HepG2 (cell line): ENCODE results near the gene ZNF540. TPM values are rescaled to one million over a fixed set of nuclear protein-coding genes. Genes with fewer than 3 reads are reported as not detected.

Experiments used
- ATF2 ChIP-seq: sonication (generic); formaldehyde crosslinking; IDR thresholded peaks from 2 replicates; pipeline ENCODE4 v1.4.0; 2020; ENCODE audit warnings: missing genetic modification reagents
- ELF3 ChIP-seq: IDR thresholded peaks from 2 replicates; pipeline ENCODE4 v1.6.1; 2016; ENCODE audit warnings: missing genetic modification reagents, missing compliant biosample characterization
- ESRRA ChIP-seq: sonication (generic); formaldehyde crosslinking; IDR thresholded peaks from 2 replicates; pipeline ENCODE4 v1.5.1; 2020; ENCODE audit warnings: mild to moderate bottlenecking, low read depth, missing genetic modification reagents
- FOSL2 ChIP-seq: sonication (generic); formaldehyde crosslinking; IDR thresholded peaks from 2 replicates; pipeline ENCODE4 v1.4.0; 2020; ENCODE audit warnings: missing genetic modification reagents
- KDM5B ChIP-seq: sonication (generic); formaldehyde crosslinking; IDR thresholded peaks from 2 replicates; pipeline ENCODE4 v1.4.0; 2020; ENCODE audit warnings: missing genetic modification reagents, mild to moderate bottlenecking, borderline replicate concordance
- PRDM4 ChIP-seq: sonication (generic); formaldehyde crosslinking; IDR thresholded peaks from 2 replicates; pipeline ENCODE4 v1.9.0; 2021; ENCODE audit warnings: missing genetic modification reagents, borderline replicate concordance
- TAF1 ChIP-seq: sonication (generic); formaldehyde crosslinking; IDR thresholded peaks from 2 replicates; pipeline ENCODE4 v1.4.0; 2020; ENCODE audit warnings: missing genetic modification reagents
- TBP ChIP-seq: sonication (generic); formaldehyde crosslinking; IDR thresholded peaks from 2 replicates; pipeline ENCODE4 v1.5.0; 2020; ENCODE audit warnings: missing genetic modification reagents
- ZNF331 ChIP-seq: sonication (generic); formaldehyde crosslinking; IDR thresholded peaks from 2 replicates; pipeline ENCODE4 v1.4.0; 2020; ENCODE audit warnings: missing genetic modification reagents
- ZNF543 ChIP-seq: sonication (generic); formaldehyde crosslinking; IDR thresholded peaks from 2 replicates; pipeline ENCODE4 v1.4.0; 2020; ENCODE audit warnings: mild to moderate bottlenecking, missing genetic modification reagents
- ZNF687 ChIP-seq: sonication (generic); formaldehyde crosslinking; IDR thresholded peaks from 2 replicates; pipeline ENCODE4 v1.5.1; 2020; ENCODE audit warnings: mild to moderate bottlenecking, missing genetic modification reagents, moderate library complexity
- ZNF788 ChIP-seq: sonication (generic); formaldehyde crosslinking; IDR thresholded peaks from 2 replicates; pipeline ENCODE4 v1.5.0; 2020; ENCODE audit warnings: mild to moderate bottlenecking, missing genetic modification reagents, borderline replicate concordance
- ZSCAN9 ChIP-seq: IDR thresholded peaks from 2 replicates; pipeline ENCODE4 v1.6.1; 2016; ENCODE audit warnings: borderline replicate concordance
- polyA plus RNA-seq, 8 experiments: library from polyadenylated mRNA; depleted of rRNA in 3 of 8; stranded (reverse) in 7 of 8; unstranded in 1 of 8; fragments of >200 nt; fragmentation: Illumina TruSeq in 4 of 8; extraction: Trizol in 4 of 8; gene quantifications; 2 replicates each; pipeline versions ENCODE4 v1.2.1 to v1.2.3, GENCODE V29; 2011 to 2016; ENCODE audit warnings: low read depth in 4 of 8, missing spikeins in 1 of 8, mixed read lengths in 1 of 8; ENCODE audit not compliant: insufficient read depth in 1 of 8
- total RNA-seq, 5 experiments: library from RNA; depleted of rRNA; stranded (reverse); fragments of >200 nt; fragmentation: Illumina TruSeq; extraction: Trizol; gene quantifications; 2 replicates each; pipeline ENCODE4 v1.2.3, GENCODE V29; 2016; ENCODE audit warnings: low read depth in 1 of 5
- TF ChIP-seq, protein P1 (sequence below): sonication (generic); formaldehyde crosslinking; IDR thresholded peaks from 2 replicates; pipeline ENCODE4 v1.5.1; 2020; ENCODE audit warnings: mild to moderate bottlenecking, missing genetic modification reagents, moderate library complexity
- TF ChIP-seq, protein P2 (sequence below): sonication (generic); formaldehyde crosslinking; conservative IDR thresholded peaks from 2 replicates; pipeline ENCODE4 v1.4.0; 2020; ENCODE audit warnings: mild to moderate bottlenecking, missing genetic modification reagents, moderate library complexity

The ZNF540 gene
- total and polyA plus RNA-seq, 2 of the 13 experiments (the other 11 are each of a cell fraction or from before 2014, with no cell fraction given) = 0.21 to 0.40 TPM

DNA sequence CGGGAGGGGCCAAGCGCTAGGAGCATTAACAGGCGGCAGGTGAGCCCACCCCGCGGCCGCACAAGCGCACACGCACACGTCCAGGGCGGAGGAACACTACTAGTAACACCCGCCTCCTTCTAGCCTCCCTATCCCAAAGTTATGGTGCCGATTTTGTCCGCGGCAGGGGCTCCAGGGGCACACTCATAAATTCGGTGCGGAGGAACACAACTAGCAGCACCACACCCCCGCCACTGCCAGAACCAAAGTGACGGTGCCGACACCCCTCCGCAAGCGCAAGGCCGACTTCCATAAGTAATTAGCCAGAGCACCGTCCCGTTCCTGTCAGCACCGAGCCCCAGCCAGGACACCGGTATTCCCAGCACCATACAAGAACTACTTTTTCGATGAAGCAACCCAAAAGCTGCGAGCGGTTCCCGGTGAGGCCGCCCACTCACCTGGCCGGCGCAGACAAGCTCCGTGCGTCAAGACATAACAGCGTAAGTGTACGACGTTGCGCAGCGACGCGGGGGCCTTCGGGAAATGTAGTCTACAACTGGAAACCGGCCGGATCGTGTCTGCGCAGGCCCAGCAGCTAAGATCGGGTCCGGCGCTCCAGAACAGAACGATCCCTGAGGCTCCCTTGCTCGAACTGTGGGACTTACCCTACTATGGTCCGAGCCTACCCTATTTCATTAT, at the start of gene ZNF540, which contains the start of gene ZNF571 (continued):
- TF ChIP-seq, protein P1, sequence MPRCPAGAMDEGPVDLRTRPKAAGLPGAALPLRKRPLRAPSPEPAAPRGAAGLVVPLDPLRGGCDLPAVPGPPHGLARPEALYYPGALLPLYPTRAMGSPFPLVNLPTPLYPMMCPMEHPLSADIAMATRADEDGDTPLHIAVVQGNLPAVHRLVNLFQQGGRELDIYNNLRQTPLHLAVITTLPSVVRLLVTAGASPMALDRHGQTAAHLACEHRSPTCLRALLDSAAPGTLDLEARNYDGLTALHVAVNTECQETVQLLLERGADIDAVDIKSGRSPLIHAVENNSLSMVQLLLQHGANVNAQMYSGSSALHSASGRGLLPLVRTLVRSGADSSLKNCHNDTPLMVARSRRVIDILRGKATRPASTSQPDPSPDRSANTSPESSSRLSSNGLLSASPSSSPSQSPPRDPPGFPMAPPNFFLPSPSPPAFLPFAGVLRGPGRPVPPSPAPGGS (CRISPR knock-in tag) = 0 out of 2 replicates have a peak, but pooled peaks have one; percentile 12
- TF ChIP-seq ELF3 (CRISPR knock-in tag) (0 out of 2 replicates have a peak, but pooled peaks have one; percentile 23), ESRRA (CRISPR knock-in tag) (no peak; the same call in 1 of the 2 replicates), TAF1 (CRISPR knock-in tag) (peak; percentile 68), ATF2 (CRISPR knock-in tag) (peak; percentile 43; the same call in 1 of the 2 replicates), ZSCAN9 (CRISPR knock-in tag) (peak; percentile 57; the same call in 1 of the 2 replicates), ZNF687 (CRISPR knock-in tag) (peak; percentile 83; the same call in 1 of the 2 replicates), ZNF788 (peak; percentile 92; the same call in 1 of the 2 replicates), KDM5B (CRISPR knock-in tag) (peak; percentile 53; the same call in 1 of the 2 replicates), ZNF543 (CRISPR knock-in tag) (peak; percentile 83; the same call in 1 of the 2 replicates), ZNF331 (0 out of 2 replicates have a peak, but pooled peaks have one; percentile 9), PRDM4 (CRISPR knock-in tag) (no peak), TBP (CRISPR knock-in tag) (no peak), FOSL2 (CRISPR knock-in tag) (peak; percentile 44; the same call in 1 of the 2 replicates)
- TF ChIP-seq, protein P2, sequence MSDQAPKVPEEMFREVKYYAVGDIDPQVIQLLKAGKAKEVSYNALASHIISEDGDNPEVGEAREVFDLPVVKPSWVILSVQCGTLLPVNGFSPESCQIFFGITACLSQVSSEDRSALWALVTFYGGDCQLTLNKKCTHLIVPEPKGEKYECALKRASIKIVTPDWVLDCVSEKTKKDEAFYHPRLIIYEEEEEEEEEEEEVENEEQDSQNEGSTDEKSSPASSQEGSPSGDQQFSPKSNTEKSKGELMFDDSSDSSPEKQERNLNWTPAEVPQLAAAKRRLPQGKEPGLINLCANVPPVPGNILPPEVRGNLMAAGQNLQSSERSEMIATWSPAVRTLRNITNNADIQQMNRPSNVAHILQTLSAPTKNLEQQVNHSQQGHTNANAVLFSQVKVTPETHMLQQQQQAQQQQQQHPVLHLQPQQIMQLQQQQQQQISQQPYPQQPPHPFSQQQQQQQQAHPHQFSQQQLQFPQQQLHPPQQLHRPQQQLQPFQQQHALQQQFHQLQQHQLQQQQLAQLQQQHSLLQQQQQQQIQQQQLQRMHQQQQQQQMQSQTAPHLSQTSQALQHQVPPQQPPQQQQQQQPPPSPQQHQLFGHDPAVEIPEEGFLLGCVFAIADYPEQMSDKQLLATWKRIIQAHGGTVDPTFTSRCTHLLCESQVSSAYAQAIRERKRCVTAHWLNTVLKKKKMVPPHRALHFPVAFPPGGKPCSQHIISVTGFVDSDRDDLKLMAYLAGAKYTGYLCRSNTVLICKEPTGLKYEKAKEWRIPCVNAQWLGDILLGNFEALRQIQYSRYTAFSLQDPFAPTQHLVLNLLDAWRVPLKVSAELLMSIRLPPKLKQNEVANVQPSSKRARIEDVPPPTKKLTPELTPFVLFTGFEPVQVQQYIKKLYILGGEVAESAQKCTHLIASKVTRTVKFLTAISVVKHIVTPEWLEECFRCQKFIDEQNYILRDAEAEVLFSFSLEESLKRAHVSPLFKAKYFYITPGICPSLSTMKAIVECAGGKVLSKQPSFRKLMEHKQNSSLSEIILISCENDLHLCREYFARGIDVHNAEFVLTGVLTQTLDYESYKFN (CRISPR knock-in tag) = no peak
